Activated T-helper 1 cell treated with anti-CD3 and anti-CD28 coated beads, Interleukin-2, amount 50 U/mL, for 16 hours (primary cell): Measurements from ENCODE around the gene C1GALT1C1L.
"Not testable (repeated sequence)": the region's sequence is repeated elsewhere in the genome, so short reads cannot be mapped to it uniquely, and the experiment has no call there.

Experiments
- DNase-seq, 2 donors: peaks; one replicate each; pipeline ENCODE4 v3.0.0-alpha.2; 2020; ENCODE audit warnings: low read depth in 1 of 2, low spot score in 1 of 2

The C1GALT1C1L gene

GRCh38 chr2:43657241-43657640, 19.0 kb downstream of the C1GALT1C1L start:
- DNase-seq, result no peak

GRCh38 chr2:43653506-43653905, 22.7 kb downstream of the C1GALT1C1L start:
- no peak for DNase-seq

- no peak for DNase-seq
Observed at GRCh38 chr2:43648994-43649701, 27.1 kb downstream of the C1GALT1C1L start.

GRCh38 chr2:43643680-43644079, 32.5 kb downstream of the C1GALT1C1L start:
- no peak for DNase-seq

- DNase-seq, result no peak
Observed at GRCh38 chr2:43642363-43642762, 33.9 kb downstream of the C1GALT1C1L start.

- DNase-seq, result peak; percentile 71 to 75
Observed at GRCh38 chr2:43637030-43637803, 39.0 kb downstream of the C1GALT1C1L start, which contains the start of gene PLEKHH2. Gene PLEKHH2, plus strand, starts transcription at chr2:43637260. Its CDS starts 7,414 bp downstream, at chr2:43644674.

- no peak for DNase-seq
Observed at GRCh38 chr2:43636621-43637020, 39.6 kb downstream of the C1GALT1C1L start.

GRCh38 chr2:43636153-43636552, 40.1 kb downstream of the C1GALT1C1L start:
- not testable (repeated sequence) for DNase-seq

GRCh38 chr2:43634604-43635306, 41.5 kb downstream of the C1GALT1C1L start:
- DNase-seq, result no peak

GRCh38 chr2:43631618-43632317, 44.5 kb downstream of the C1GALT1C1L start:
- no peak for DNase-seq
